ENCODE results near the gene ZCWPW1. TPM values are rescaled to one million over a fixed set of nuclear protein-coding genes. Genes with fewer than 3 reads are reported as not detected.
A peak's percentile ranks its signal among the peaks of the same experiment; 100 is the strongest.

The ZCWPW1 gene
- total and polyA plus RNA-seq, 2 of the 13 experiments (the other 11 are each of a cell fraction or from before 2014, with no cell fraction given) = 2.4 to 2.5 TPM

GRCh38 chr7:100465702-100466311 is 37.3 kb upstream of the ZCWPW1 start (continued):
- no peak for TF ChIP-seq RFX3 (CRISPR knock-in tag; IDR thresholded peaks at IDR 0.05)
- no peak for TF ChIP-seq KDM4B (CRISPR knock-in tag; IDR thresholded peaks at IDR 0.05)
- TF ChIP-seq RAD21 (CRISPR knock-in tag; IDR thresholded peaks at IDR 0.05) = peak; percentile 56; the same call in 1 of the 2 replicates
- TF ChIP-seq ZNF816 (CRISPR knock-in tag; IDR thresholded peaks at IDR 0.05; ENCODE audit: borderline replicate concordance) = no peak
- peak; percentile 75; the same call in 1 of the 2 replicates for TF ChIP-seq KDM2A (CRISPR knock-in tag; IDR thresholded peaks at IDR 0.05; ENCODE audit: borderline replicate concordance, low read depth)
- no peak for TF ChIP-seq IRF2 (CRISPR knock-in tag; IDR thresholded peaks at IDR 0.05)
- TF ChIP-seq ZNF878 (CRISPR knock-in tag; IDR thresholded peaks at IDR 0.05) = no peak
- no peak for TF ChIP-seq ZMAT5 (CRISPR knock-in tag; IDR thresholded peaks at IDR 0.05; ENCODE audit: borderline replicate concordance, low read depth)
- TF ChIP-seq CENPT (CRISPR knock-in tag; IDR thresholded peaks at IDR 0.05; ENCODE audit: low read depth) = no peak
- no peak for TF ChIP-seq YEATS4 (CRISPR knock-in tag; IDR thresholded peaks at IDR 0.05; ENCODE audit: borderline replicate concordance)
- TF ChIP-seq RBAK (CRISPR knock-in tag; IDR thresholded peaks at IDR 0.05) = no peak
- no peak for TF ChIP-seq ZNF552 (CRISPR knock-in tag; IDR thresholded peaks at IDR 0.05; ENCODE audit: borderline replicate concordance)
- no peak for TF ChIP-seq DNMT3B (CRISPR knock-in tag; conservative IDR thresholded peaks at IDR 0.05)
- peak; percentile 38; the same call in 1 of the 2 replicates for TF ChIP-seq MED1 (CRISPR knock-in tag; IDR thresholded peaks at IDR 0.05)
- peak; percentile 50; the same call in 1 of the 2 replicates for TF ChIP-seq THAP11 (CRISPR knock-in tag; IDR thresholded peaks at IDR 0.05)
- TF ChIP-seq ARHGAP35 (CRISPR knock-in tag; IDR thresholded peaks at IDR 0.05; ENCODE audit: borderline replicate concordance) = no peak
- no peak for TF ChIP-seq HNRNPH1 (optimal IDR thresholded peaks at IDR 0.05; ENCODE audit: low read depth, low read length)
- TF ChIP-seq CHD2 (IDR thresholded peaks at IDR 0.05; ENCODE audit: low read depth, low read length) = no peak
- TF ChIP-seq KAT2B (IDR thresholded peaks at IDR 0.05; ENCODE audit: borderline replicate concordance, low read depth, low read length) = no peak
- no peak for TF ChIP-seq HNF4G (IDR thresholded peaks at IDR 0.05; ENCODE audit: borderline replicate concordance, low read depth, low read length)
- 0 out of 2 replicates have a peak, but pooled peaks have one; percentile 25 for TF ChIP-seq HNF4G (CRISPR knock-in tag; IDR thresholded peaks at IDR 0.05; ENCODE audit: borderline replicate concordance, low read depth)
- TF ChIP-seq BCL6 (CRISPR knock-in tag; IDR thresholded peaks at IDR 0.05) = no peak
- TF ChIP-seq, protein P1, sequence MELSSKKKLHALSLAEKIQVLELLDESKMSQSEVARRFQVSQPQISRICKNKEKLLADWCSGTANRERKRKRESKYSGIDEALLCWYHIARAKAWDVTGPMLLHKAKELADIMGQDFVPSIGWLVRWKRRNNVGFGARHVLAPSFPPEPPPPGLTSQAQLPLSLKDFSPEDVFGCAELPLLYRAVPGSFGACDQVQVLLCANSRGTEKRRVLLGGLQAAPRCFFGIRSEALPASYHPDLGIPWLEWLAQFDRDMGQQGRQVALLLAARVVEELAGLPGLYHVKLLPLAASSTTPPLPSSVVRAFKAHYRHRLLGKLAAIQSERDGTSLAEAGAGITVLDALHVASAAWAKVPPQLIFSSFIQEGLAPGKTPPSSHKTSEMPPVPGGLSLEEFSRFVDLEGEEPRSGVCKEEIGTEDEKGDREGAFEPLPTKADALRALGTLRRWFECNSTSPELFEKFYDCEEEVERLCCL (CRISPR knock-in tag; IDR thresholded peaks at IDR 0.05; ENCODE audit: borderline replicate concordance) = no peak
- no peak for TF ChIP-seq BHLHE40 (IDR thresholded peaks at IDR 0.05; ENCODE audit: low read length)
- TF ChIP-seq FOXO4 (CRISPR knock-in tag; conservative IDR thresholded peaks at IDR 0.05) = no peak
- TF ChIP-seq PRDM4 (CRISPR knock-in tag; IDR thresholded peaks at IDR 0.05; ENCODE audit: borderline replicate concordance) = no peak

Measured in HepG2 (cell line).